Measurements from ENCODE around the gene CCL27.

Gene CCL27

GRCh38 chr9:34615132-34615531, 47.3 kb downstream of the CCL27 start:
- H4K20me1 ChIP-seq (ENCODE audit: insufficient read depth, low read length, poor library complexity, severe bottlenecking), result no peaks in the 10 kb centered on the region
- H3K79me2 ChIP-seq (ENCODE audit: insufficient read depth, low read length), result peaks cover 35% of the 10 kb centered on the region
- H2AFZ ChIP-seq (ENCODE audit: low read length), result no peak overlapping the region
- no peaks in the 10 kb centered on the region; the same call in 1 of the 2 replicates for H3K36me3 ChIP-seq (ENCODE audit: insufficient read depth, low read length)
- H3K9me2 ChIP-seq (replicated peaks; ENCODE audit: low read depth, low read length), result no peaks in the 10 kb centered on the region
- H3K9me3 ChIP-seq (ENCODE audit: insufficient read depth, low read depth, low read length), result no peaks in the 10 kb centered on the region
- H3K4me2 ChIP-seq (ENCODE audit: low read depth, low read length, poor library complexity, severe bottlenecking), result no peak overlapping the region
- H3K9ac ChIP-seq (ENCODE audit: low read depth, low read length, poor library complexity, severe bottlenecking), result no peak overlapping the region
- TF ChIP-seq CTCF (conservative IDR thresholded peaks at IDR 0.05; ENCODE audit: low read length) (no peak), EZH2phosphoT487 (IDR thresholded peaks at IDR 0.05; ENCODE audit: borderline replicate concordance) (no peak)
- no peaks in the 10 kb centered on the region for H3K27me3 ChIP-seq (ENCODE audit: insufficient read depth, low read length, poor library complexity, severe bottlenecking)
- H3K4me1 ChIP-seq (ENCODE audit: insufficient read depth, low read length, poor library complexity, severe bottlenecking), result peaks cover 26% of the 10 kb centered on the region
- H3K4me3 ChIP-seq (ENCODE audit: low read length, poor library complexity, severe bottlenecking), result no peak overlapping the region
- no peaks in the 10 kb centered on the region for H3F3A ChIP-seq (ENCODE audit: low read depth)

DNA sequence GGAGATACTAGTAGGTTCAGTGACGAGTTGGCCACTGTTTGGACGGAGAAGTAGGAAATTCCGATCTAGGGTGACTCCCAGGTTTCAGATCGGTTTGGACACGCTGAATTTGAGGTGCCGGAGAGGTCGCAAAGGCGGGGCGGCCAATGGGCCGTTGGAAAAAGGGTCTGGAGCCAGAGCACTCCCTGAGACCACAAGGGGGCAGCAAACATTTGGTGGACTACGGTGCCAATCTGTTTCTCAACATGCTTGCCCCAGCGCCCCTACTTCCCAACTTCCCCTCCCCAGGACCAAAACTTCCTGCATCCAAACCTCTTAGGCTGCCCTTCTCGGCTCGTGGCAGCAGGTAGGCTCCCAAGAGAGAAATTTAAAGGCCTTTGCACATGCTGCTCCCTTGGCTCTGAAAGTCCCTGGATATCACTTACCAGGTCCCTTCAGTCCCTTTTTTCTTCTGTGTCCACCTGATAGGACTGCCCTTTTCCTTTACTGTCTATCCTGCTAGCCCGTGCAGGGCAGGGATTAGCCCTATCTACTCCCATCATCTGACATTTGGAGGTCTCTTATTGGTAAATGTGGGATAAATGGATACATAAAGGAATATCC, 49.6 kb downstream of the CCL27 start:
- Histone ChIP-seq H3F3A (ENCODE audit: low read depth) (no peaks in the 10 kb centered on the region), H3K4me1 (ENCODE audit: insufficient read depth, low read length, poor library complexity, severe bottlenecking) (peaks cover 14% of the 10 kb centered on the region), H2AFZ (ENCODE audit: low read length) (peak overlapping the region; percentile 87), H3K36me3 (ENCODE audit: insufficient read depth, low read length) (no peaks in the 10 kb centered on the region; the same call in 1 of the 2 replicates), H3K9ac (ENCODE audit: low read depth, low read length, poor library complexity, severe bottlenecking) (peak overlapping the region; percentile 87), H3K27me3 (ENCODE audit: insufficient read depth, low read length, poor library complexity, severe bottlenecking) (no peaks in the 10 kb centered on the region), H3K9me3 (ENCODE audit: insufficient read depth, low read depth, low read length) (no peaks in the 10 kb centered on the region), H3K9me2 (replicated peaks; ENCODE audit: low read depth, low read length) (no peaks in the 10 kb centered on the region), H3K4me2 (ENCODE audit: low read depth, low read length, poor library complexity, severe bottlenecking) (peak overlapping the region; percentile 95), H3K4me3 (ENCODE audit: low read length, poor library complexity, severe bottlenecking) (peak overlapping the region; percentile 84), H3K79me2 (ENCODE audit: insufficient read depth, low read length) (peaks cover 25% of the 10 kb centered on the region), H4K20me1 (ENCODE audit: insufficient read depth, low read length, poor library complexity, severe bottlenecking) (no peaks in the 10 kb centered on the region)
- no peak for TF ChIP-seq EZH2phosphoT487 (IDR thresholded peaks at IDR 0.05; ENCODE audit: borderline replicate concordance)
- TF ChIP-seq CTCF (conservative IDR thresholded peaks at IDR 0.05; ENCODE audit: low read length), result peak; percentile 84
